Measurements from ENCODE around the gene MED16. TPM values are rescaled to one million over a fixed set of nuclear protein-coding genes. Genes with fewer than 3 reads are reported as not detected.

Gene MED16
- total and polyA plus RNA-seq, 2 of the 4 experiments (the other 2 are of a cell fraction) = 8.1 to 40.2 TPM

DNA sequence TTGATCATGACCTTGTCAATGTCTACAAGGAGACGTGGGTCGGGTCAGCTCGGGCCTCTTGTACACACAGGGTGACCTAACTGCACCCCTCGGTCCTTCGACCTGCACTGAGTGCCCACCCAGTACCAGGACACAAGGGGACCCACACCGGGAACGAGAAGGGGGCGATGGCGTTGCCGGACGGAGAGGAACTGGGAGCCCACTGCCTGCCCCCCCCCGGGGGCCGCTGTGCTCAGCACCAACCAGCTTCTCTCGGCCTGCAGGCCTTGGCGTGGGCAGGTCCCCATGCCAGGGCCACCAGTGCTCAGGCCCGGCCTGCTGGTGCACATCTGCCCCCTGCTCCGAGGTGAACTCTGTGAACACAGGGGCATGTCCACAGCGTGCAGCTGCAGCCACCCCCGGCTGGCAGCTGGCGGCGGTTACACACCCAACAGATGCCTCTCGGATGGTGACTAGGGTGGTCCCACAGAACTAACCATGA is 19.4 kb downstream of the MED16 start:
- DNase-seq = no peak
- Histone ChIP-seq H2BK15ac (ENCODE audit: low read depth, low read length) (no peak overlapping the region), H3K79me1 (ENCODE audit: low read depth in 1 of 2, low read length in 2 of 2) (peaks cover 0 to 9% of the 10 kb centered on the region in 2 experiments; a peak in 1 of 4 replicates), H3K23ac (ENCODE audit: low read depth, low read length) (no peak overlapping the region), H4K8ac (ENCODE audit: low read depth in 2 of 2, low read length in 2 of 2) (no peak overlapping the region), H2AK9ac (replicated peaks; ENCODE audit: low read depth, low read length, poor library complexity) (no peak overlapping the region), H3K9me3 (ENCODE audit: control insufficient read depth, insufficient read depth, low read length) (no peaks in the 10 kb centered on the region), H3K27me3 (ENCODE audit: control insufficient read depth, insufficient read depth, low read length) (no peaks in the 10 kb centered on the region), H2AFZ (replicated peaks; ENCODE audit: low read length, poor library complexity) (no peak overlapping the region), H3K4ac (ENCODE audit: low read depth, low read length) (no peak overlapping the region), H3K9me1 (ENCODE audit: insufficient read depth, low read length) (no peaks in the 10 kb centered on the region; the same call in 1 of the 2 replicates), H4K91ac (ENCODE audit: insufficient read depth, low read depth, low read length) (no peak overlapping the region), H3K36me3 (ENCODE audit: control insufficient read depth, insufficient read depth, low read length) (peaks cover 34% of the 10 kb centered on the region), H2BK20ac (ENCODE audit: low read depth, low read length) (no peak overlapping the region), H2BK5ac (ENCODE audit: low read depth, low read length, poor library complexity, severe bottlenecking) (no peak overlapping the region), H3K9ac (ENCODE audit: low read depth, low read length) (no peak overlapping the region), H2BK120ac (ENCODE audit: low read depth, low read length) (no peak overlapping the region), H3K4me3 (ENCODE audit: insufficient read depth, low read depth, low read length) (no peak overlapping the region), H2AK5ac (ENCODE audit: low read depth, low read length) (no peak overlapping the region), H3K14ac (replicated peaks; ENCODE audit: low read depth, low read length) (no peak overlapping the region), H4K5ac (ENCODE audit: low read depth, low read length) (no peak overlapping the region), H3K56ac (ENCODE audit: extremely low read depth, insufficient read depth, low read length) (no peak overlapping the region), H3K27ac (ENCODE audit: insufficient read depth, low read length) (no peak overlapping the region), H3K4me1 (ENCODE audit: control insufficient read depth, insufficient read depth, low read length) (peaks cover 20% of the 10 kb centered on the region), H3K4me2 (ENCODE audit: low read depth, low read length) (no peak overlapping the region), H4K20me1 (ENCODE audit: insufficient read depth, low read length) (peaks cover 20% of the 10 kb centered on the region), H3K18ac (ENCODE audit: low read depth, low read length) (no peak overlapping the region)
- no TSS peak for BruUV-seq (replicated peaks)
- in situ Hi-C loops (cut with MboI; ENCODE audit: low sequenced_read_pairs) (no loop called here), dilution Hi-C loops (cut with HindIII; ENCODE audit: low sequenced_read_pairs, unreplicated experiment) (no loop called here), intact Hi-C loops (cut with micrococcal nuclease) (no loop called here)
- 92% methylated on average over 7 of the region's 22 CpGs; no CpG with 5 or more reads in 1 of the 2 experiments for whole genome bisulfite sequencing, 2 experiments (ENCODE audit: extremely low coverage in 2 of 2, insufficient read length in 1 of 2)
- CTCF ChIA-PET = no interaction called here
- POLR2A ChIA-PET (ENCODE audit: unreplicated experiment) = no interaction called here
- TF ChIP-seq BHLHE40 (IDR thresholded peaks at IDR 0.05; ENCODE audit: low read depth, low read length) = no peak
- TF ChIP-seq NFE2L2 (IDR thresholded peaks at IDR 0.05; ENCODE audit: low read depth, low read length) = no peak
- TF ChIP-seq MXI1 (IDR thresholded peaks at IDR 0.05; ENCODE audit: borderline replicate concordance, low read depth, low read length) = no peak
- TF ChIP-seq RAD21 (IDR thresholded peaks at IDR 0.05; ENCODE audit: low read length) = no peak
- ATAC-seq (ENCODE audit: low read depth) = no peak

All from IMR-90 (cell line).